ENCODE measurements around the gene MAPKBP1. TPM values are rescaled to one million over a fixed set of nuclear protein-coding genes. Genes with fewer than 3 reads are reported as not detected.

The MAPKBP1 gene
- total RNA-seq, 1 experiment from 2014 or later, result 29.3 TPM

DNA sequence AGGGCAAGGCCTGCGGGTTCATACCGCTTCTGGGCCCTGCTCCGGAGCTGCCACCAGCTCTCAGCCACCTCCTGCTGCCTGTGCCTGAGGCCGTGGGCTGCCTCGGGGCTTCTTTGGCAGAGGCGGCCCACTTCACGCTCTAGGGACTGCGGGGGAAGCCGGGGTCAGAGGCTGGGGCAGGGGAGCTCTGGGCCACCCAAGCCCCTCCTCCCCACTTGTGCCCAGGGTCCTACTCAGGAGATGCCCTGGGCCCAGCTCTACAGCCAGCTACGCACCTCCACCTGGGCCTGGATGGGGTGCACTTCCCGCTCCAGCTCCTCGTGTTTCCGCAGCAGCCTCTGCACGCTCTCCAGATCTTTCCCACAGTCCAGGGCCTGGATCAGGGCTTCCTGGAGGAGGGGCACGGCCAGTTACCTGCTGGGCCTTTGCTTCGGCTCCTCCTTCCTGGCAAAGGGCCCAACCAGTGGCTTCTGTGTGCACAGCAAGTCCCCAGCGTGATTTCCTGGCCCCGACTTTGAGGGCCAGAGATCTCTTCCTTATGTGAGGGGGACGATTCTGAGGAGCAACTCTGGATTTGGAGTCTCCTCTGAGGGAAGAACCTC is 88.3 kb downstream of the MAPKBP1 start:
- DNase-seq (ENCODE audit: low spot score), result peak; percentile 78
- CTCF ChIA-PET, result no interaction called here
- Histone ChIP-seq H3K36me3 (ENCODE audit: insufficient read depth, low read length, poor library complexity, severe bottlenecking) (no peaks in the 10 kb centered on the region), H3K27me3 (replicated peaks; ENCODE audit: insufficient read depth, low read depth, low read length, poor library complexity) (no peaks in the 10 kb centered on the region), H3K4me3 (ENCODE audit: low read depth, low read length, poor library complexity, severe bottlenecking) (no peak overlapping the region), H3K9me3 (ENCODE audit: low read depth, low read length, poor library complexity, severe bottlenecking) (no peaks in the 10 kb centered on the region), H3K27ac (ENCODE audit: low read depth, low read length, poor library complexity, severe bottlenecking) (no peak overlapping the region), H3K4me1 (ENCODE audit: insufficient read depth, low read length, poor library complexity, severe bottlenecking) (peaks cover 7% of the 10 kb centered on the region)
- POLR2A ChIA-PET (ENCODE audit: low non-redundant PET), result no interaction called here
- no peak for TF ChIP-seq EZH2 (IDR thresholded peaks at IDR 0.05; ENCODE audit: borderline replicate concordance, low read depth, low read length, poor library complexity, severe bottlenecking)
- TF ChIP-seq, protein P1, sequence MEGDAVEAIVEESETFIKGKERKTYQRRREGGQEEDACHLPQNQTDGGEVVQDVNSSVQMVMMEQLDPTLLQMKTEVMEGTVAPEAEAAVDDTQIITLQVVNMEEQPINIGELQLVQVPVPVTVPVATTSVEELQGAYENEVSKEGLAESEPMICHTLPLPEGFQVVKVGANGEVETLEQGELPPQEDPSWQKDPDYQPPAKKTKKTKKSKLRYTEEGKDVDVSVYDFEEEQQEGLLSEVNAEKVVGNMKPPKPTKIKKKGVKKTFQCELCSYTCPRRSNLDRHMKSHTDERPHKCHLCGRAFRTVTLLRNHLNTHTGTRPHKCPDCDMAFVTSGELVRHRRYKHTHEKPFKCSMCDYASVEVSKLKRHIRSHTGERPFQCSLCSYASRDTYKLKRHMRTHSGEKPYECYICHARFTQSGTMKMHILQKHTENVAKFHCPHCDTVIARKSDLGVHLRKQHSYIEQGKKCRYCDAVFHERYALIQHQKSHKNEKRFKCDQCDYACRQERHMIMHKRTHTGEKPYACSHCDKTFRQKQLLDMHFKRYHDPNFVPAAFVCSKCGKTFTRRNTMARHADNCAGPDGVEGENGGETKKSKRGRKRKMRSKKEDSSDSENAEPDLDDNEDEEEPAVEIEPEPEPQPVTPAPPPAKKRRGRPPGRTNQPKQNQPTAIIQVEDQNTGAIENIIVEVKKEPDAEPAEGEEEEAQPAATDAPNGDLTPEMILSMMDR (conservative IDR thresholded peaks at IDR 0.05; ENCODE audit: low read depth, low read length), result no peak
- no TSS peak for BruUV-seq (replicated peaks)
- intact Hi-C loops (cut with micrococcal nuclease; ENCODE audit: unreplicated experiment), result no loop called here

DNA sequence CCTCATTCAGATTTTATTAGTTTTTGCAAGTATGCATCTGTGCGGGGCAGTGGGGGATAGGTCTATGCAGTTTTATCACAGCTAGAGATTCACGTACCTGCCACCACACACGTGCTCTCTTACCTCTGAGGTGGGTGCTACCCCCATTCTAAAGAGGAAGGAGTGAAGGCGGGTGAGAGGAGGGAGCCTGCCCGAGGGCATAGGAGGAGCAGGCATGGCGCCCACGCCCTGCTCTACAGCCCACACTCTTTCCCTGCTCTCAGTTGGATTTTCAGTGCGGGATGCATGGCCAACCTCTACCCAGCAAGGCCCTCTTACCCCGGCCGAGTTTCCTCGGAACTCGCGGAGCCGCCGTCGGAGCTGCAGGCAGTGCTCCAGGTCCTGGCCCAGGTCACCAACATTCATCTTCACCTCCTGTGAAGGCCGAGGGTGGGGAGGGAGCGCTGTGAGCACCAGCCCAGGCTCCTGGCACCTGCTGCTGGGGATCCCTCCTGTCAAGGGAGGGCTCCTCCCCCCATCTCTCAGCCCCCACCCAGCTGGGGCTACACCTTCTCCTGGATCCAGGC is 91.3 kb downstream of the MAPKBP1 start:
- CTCF ChIA-PET, result no interaction called here
- Histone ChIP-seq H3K27me3 (replicated peaks; ENCODE audit: insufficient read depth, low read depth, low read length, poor library complexity) (no peaks in the 10 kb centered on the region), H3K36me3 (ENCODE audit: insufficient read depth, low read length, poor library complexity, severe bottlenecking) (no peaks in the 10 kb centered on the region), H3K4me1 (ENCODE audit: insufficient read depth, low read length, poor library complexity, severe bottlenecking) (peaks cover 7% of the 10 kb centered on the region), H3K4me3 (ENCODE audit: low read depth, low read length, poor library complexity, severe bottlenecking) (no peak overlapping the region), H3K9me3 (ENCODE audit: low read depth, low read length, poor library complexity, severe bottlenecking) (no peaks in the 10 kb centered on the region), H3K27ac (ENCODE audit: low read depth, low read length, poor library complexity, severe bottlenecking) (no peak overlapping the region)
- no peak for DNase-seq (ENCODE audit: low spot score)
- intact Hi-C loops (cut with micrococcal nuclease; ENCODE audit: unreplicated experiment), result no loop called here
- POLR2A ChIA-PET (ENCODE audit: low non-redundant PET), result no interaction called here
- TF ChIP-seq, protein P1 (conservative IDR thresholded peaks at IDR 0.05; ENCODE audit: low read depth, low read length), result no peak
- TF ChIP-seq EZH2 (IDR thresholded peaks at IDR 0.05; ENCODE audit: borderline replicate concordance, low read depth, low read length, poor library complexity, severe bottlenecking), result no peak
- BruUV-seq (replicated peaks), result no TSS peak

DNA sequence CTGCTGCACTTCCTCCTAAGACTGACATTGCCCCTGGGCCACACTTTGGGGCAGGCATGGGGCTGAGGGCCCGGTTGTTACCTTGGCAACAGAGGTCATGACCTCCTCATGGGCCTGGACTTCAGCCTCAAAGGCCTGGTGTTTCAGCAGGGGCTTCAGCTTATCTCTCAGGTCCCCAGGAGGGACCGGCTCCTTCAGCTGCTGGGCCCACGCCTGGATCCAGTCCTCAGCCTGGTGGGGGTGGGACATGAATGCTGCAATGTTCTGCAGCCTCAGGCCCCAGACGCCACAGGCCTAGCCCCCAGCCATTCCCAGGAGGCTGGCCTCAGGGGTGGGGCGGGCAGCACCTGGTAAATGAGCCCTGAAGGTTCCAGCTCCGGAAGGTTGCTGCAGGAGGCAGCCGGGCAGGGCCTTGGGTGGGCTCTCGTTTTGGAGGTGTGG is 92.0 kb downstream of the MAPKBP1 start:
- Histone ChIP-seq H3K4me3 (ENCODE audit: low read depth, low read length, poor library complexity, severe bottlenecking) (no peak overlapping the region), H3K27ac (ENCODE audit: low read depth, low read length, poor library complexity, severe bottlenecking) (no peak overlapping the region), H3K9me3 (ENCODE audit: low read depth, low read length, poor library complexity, severe bottlenecking) (no peaks in the 10 kb centered on the region), H3K27me3 (replicated peaks; ENCODE audit: insufficient read depth, low read depth, low read length, poor library complexity) (no peaks in the 10 kb centered on the region), H3K4me1 (ENCODE audit: insufficient read depth, low read length, poor library complexity, severe bottlenecking) (peaks cover 7% of the 10 kb centered on the region), H3K36me3 (ENCODE audit: insufficient read depth, low read length, poor library complexity, severe bottlenecking) (no peaks in the 10 kb centered on the region)
- ChIA-PET POLR2A (ENCODE audit: low non-redundant PET) (no interaction called here), CTCF (no interaction called here)
- DNase-seq (ENCODE audit: low spot score), result no peak
- intact Hi-C loops (cut with micrococcal nuclease; ENCODE audit: unreplicated experiment), result no loop called here
- no peak for TF ChIP-seq EZH2 (IDR thresholded peaks at IDR 0.05; ENCODE audit: borderline replicate concordance, low read depth, low read length, poor library complexity, severe bottlenecking)
- TF ChIP-seq, protein P1 (conservative IDR thresholded peaks at IDR 0.05; ENCODE audit: low read depth, low read length), result no peak
- no TSS peak for BruUV-seq (replicated peaks)

Measured in A673 (cell line).